Measurements from ENCODE around the gene ABHD12. TPM values are rescaled to one million over a fixed set of nuclear protein-coding genes. Genes with fewer than 3 reads are reported as not detected.

The ABHD12 gene
- total and polyA plus RNA-seq, 12 donors = 17.6 to 95.8 (median 54.1) TPM

- Histone ChIP-seq H3K9me3 (replicated peaks in 1 of 3) (no peaks in the 10 kb centered on the region), H3K36me3 (replicated peaks in 1 of 2) (no peaks in the 10 kb centered on the region), H3K27me3 (no peaks in the 10 kb centered on the region), H3K4me1 (replicated peaks in 1 of 2) (no peaks in the 10 kb centered on the region), H3K4me3 (no peak overlapping the region), H3K27ac (no peak overlapping the region)
- WGBS, 4 donors = 78 to 97% (median 87%) methylated on average over 2 of the region's 2 CpGs
- TF ChIP-seq, protein P1, sequence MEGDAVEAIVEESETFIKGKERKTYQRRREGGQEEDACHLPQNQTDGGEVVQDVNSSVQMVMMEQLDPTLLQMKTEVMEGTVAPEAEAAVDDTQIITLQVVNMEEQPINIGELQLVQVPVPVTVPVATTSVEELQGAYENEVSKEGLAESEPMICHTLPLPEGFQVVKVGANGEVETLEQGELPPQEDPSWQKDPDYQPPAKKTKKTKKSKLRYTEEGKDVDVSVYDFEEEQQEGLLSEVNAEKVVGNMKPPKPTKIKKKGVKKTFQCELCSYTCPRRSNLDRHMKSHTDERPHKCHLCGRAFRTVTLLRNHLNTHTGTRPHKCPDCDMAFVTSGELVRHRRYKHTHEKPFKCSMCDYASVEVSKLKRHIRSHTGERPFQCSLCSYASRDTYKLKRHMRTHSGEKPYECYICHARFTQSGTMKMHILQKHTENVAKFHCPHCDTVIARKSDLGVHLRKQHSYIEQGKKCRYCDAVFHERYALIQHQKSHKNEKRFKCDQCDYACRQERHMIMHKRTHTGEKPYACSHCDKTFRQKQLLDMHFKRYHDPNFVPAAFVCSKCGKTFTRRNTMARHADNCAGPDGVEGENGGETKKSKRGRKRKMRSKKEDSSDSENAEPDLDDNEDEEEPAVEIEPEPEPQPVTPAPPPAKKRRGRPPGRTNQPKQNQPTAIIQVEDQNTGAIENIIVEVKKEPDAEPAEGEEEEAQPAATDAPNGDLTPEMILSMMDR (IDR thresholded peaks at IDR 0.05) = no peak
- TF ChIP-seq POLR2A (IDR thresholded peaks at IDR 0.05) = no peak
- intact Hi-C loops (cut with DNase I) = no loop called here
- no peak for DNase-seq
Observed at GRCh38 chr20:25376886-25377285, 13.7 kb downstream of the ABHD12 start.

- no peaks in the 10 kb centered on the region for H3K9me3 ChIP-seq (replicated peaks in 1 of 3)
- no peaks in the 10 kb centered on the region for H3K4me1 ChIP-seq (replicated peaks in 1 of 2)
- TF ChIP-seq, protein P1 (IDR thresholded peaks at IDR 0.05) = no peak
- TF ChIP-seq POLR2A (IDR thresholded peaks at IDR 0.05) = no peak
- no peak overlapping the region for H3K27ac ChIP-seq
- DNase-seq = no peak
- H3K36me3 ChIP-seq (replicated peaks in 1 of 2) = no peaks in the 10 kb centered on the region
- no peak overlapping the region for H3K4me3 ChIP-seq
- WGBS, 4 donors = 93 to 97% (median 94%) methylated on average over 4 of the region's 4 CpGs
- H3K27me3 ChIP-seq = no peaks in the 10 kb centered on the region
- intact Hi-C loops (cut with DNase I) = no loop called here
Observed at GRCh38 chr20:25376236-25376635, 14.4 kb downstream of the ABHD12 start.

DNA sequence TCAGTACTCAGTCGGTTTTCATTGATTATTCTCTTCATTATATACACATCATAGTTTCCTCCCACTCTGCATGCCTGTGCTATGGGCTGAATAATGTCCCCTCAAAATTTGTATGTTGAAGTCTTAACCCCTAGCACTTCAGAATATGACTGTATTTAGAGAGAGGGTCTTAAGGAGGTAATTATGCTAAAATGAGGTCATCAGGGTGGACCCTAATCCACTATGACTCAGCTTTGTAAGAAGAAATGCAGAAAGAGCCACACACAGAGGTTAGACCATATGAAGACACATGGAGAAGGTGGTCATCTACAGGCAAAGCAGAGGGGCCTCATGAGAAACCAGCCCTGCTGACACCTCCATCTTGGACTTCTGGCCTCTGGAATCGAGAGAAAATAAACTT is 15.8 kb downstream of the ABHD12 start:
- no peaks in the 10 kb centered on the region for H3K9me3 ChIP-seq (replicated peaks in 1 of 3)
- H3K36me3 ChIP-seq (replicated peaks in 1 of 2) = no peaks in the 10 kb centered on the region
- no peak overlapping the region for H3K27ac ChIP-seq
- H3K4me3 ChIP-seq = no peak overlapping the region
- no peaks in the 10 kb centered on the region for H3K27me3 ChIP-seq
- WGBS, 4 donors = 90 to 99% (median 95%) methylated on average over 2 of the region's 2 CpGs
- DNase-seq = no peak
- no peaks in the 10 kb centered on the region for H3K4me1 ChIP-seq (replicated peaks in 1 of 2)
- intact Hi-C loops (cut with DNase I) = no loop called here
- TF ChIP-seq POLR2A (IDR thresholded peaks at IDR 0.05) = no peak
- TF ChIP-seq, protein P1 (IDR thresholded peaks at IDR 0.05) = no peak

- Histone ChIP-seq H3K4me1 (replicated peaks in 1 of 2) (no peaks in the 10 kb centered on the region), H3K36me3 (replicated peaks in 1 of 2) (no peaks in the 10 kb centered on the region), H3K9me3 (replicated peaks in 1 of 3) (no peaks in the 10 kb centered on the region), H3K27ac (no peak overlapping the region), H3K27me3 (no peaks in the 10 kb centered on the region), H3K4me3 (no peak overlapping the region)
- TF ChIP-seq POLR2A (IDR thresholded peaks at IDR 0.05) = no peak
- TF ChIP-seq, protein P1 (IDR thresholded peaks at IDR 0.05) = no peak
- no peak for DNase-seq
- WGBS, 4 donors = 93 to 97% (median 96%) methylated on average over 10 of the region's 10 CpGs
- intact Hi-C loops (cut with DNase I) = no loop called here
Observed at GRCh38 chr20:25372584-25373336, 17.9 kb downstream of the ABHD12 start.
